GM18505 (cell line): ENCODE results near the gene LNP1.
"Not testable (repeated sequence)": the region's sequence is repeated elsewhere in the genome, so short reads cannot be mapped to it uniquely, and the experiment has no call there.

Experiments used
- ATAC-seq: cut with Tn5 transposase; IDR thresholded peaks from one replicate; pipeline ENCODE4 v1.9.1; 2021; ENCODE audit not compliant: unreplicated experiment
- POLR2A ChIP-seq: IDR thresholded peaks from 4 replicates; pipeline ENCODE4 v1.6.1; 2011; ENCODE audit warnings: borderline replicate concordance; ENCODE audit not compliant: insufficient read depth, insufficient read length; ENCODE audit errors: extremely low read depth

Gene LNP1

GRCh38 chr3:100458814-100459213 lies 57.5 kb downstream of the LNP1 start:
- ATAC-seq: no peak
- TF ChIP-seq POLR2A: no peak

DNA sequence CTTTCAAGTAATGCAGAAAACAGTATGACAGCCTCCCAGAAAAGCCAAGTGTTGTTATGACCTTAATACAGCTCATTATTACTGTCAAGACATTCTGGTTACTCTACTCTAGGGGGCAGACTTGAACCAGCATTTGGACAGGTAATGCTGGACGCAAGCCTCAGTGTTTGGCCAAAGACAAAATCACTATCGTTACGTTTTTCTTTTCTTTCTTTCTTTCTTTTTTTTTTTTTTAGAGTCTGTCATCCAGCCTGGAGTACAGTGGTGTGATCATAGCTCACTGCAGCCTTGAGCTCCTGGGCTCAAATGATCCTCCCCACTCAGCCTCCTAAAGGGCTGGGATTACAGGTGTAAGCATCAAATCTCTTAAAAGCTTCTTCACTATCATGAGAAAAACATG lies 61.7 kb downstream of the LNP1 start:
- TF ChIP-seq POLR2A: no peak
- ATAC-seq: peak; percentile 87

- no peak for TF ChIP-seq POLR2A
Measured at GRCh38 chr3:100463646-100464155, 62.4 kb downstream of the LNP1 start.

DNA sequence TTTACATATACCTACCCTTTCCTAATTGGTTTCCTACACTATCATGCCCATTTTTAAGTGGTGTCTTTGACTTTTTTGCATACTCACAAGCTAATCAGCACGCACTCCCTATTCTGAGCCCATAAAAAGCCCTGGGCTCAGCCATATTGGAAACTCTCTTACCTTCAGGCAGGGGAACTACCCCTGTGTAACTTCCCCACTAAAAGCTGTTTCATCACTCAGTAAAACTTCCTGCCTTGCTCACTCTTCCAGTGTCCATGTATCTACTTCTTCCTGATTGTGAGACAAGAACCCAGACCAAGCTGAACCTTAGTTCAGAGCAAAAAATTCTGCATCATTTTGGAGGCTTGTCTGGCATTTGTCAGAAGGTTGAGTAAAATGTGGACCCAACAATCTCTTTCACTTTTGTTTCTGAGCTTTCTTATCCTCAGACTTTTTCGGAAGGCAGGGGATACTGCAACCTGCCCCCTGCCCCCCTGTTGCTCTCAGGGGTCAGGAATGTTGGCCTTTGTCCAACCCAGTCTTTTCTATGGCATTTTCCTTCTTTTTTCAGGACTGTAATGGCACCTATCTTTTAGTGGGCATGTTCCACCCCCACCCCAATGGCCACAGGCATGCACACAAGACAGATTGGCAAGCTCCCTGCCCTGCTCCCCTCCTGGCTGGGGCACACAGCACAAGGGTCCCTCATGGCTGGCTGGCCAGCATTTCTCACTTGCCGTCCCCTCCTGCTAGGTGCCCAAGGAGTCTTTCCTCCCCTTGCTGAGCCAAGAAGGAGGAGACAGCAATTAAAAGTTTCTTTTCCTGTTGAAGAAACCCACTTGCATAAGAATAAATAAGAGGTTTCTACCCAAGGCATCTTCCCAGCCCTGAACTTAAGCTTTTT lies 64.8 kb downstream of the LNP1 start:
- TF ChIP-seq POLR2A: no peak
- ATAC-seq: no peak

More at GRCh38 chr3:100463646-100464155, 62.4 kb downstream of the LNP1 start:
- ATAC-seq: no peak

- no peak for ATAC-seq
Measured at GRCh38 chr3:100467133-100467532, 65.8 kb downstream of the LNP1 start.

DNA sequence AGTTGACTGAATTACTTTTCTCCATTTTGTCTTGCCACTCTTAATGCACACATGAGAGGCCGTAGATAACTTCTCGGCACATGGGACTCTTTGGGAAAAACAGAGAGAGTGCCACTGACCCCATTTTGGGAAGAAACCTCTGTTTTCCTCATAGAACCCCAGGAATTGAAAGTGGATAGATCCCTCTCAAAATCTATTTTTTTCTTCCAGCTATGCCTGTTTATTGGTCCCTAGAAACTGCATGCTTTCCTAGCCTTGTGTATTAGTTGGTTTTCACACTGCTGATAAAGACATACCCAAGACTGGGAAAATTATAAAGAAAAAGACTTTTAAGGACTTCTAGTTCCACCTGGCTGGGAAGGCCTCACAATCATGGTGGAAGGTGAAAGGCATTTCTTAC lies 67.3 kb downstream of the LNP1 start:
- ATAC-seq: no peak
- TF ChIP-seq POLR2A: no peak

More at GRCh38 chr3:100467133-100467532, 65.8 kb downstream of the LNP1 start:
- TF ChIP-seq POLR2A: no peak

DNA sequence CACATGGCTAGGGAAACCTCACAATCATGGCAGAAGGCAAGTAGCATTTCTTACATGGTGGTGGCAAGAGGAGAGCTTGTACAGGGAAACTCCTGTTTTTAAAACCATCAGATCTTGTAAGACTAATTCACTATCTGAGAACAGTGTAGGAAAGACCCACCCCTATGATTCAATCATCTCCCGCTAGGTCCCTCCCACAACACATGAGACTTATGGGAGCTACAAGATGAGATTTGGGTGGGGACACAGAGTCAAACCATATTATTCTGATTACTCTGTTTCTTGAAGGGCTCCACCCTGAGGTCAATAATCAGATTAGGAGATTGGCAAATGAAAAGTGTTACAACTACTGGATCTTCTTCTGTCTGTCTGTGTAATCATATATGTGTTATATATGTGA lies 69.6 kb downstream of the LNP1 start:
- ATAC-seq: no peak
- TF ChIP-seq POLR2A: no peak

GRCh38 chr3:100471444-100471843 lies 70.1 kb downstream of the LNP1 start:
- no peak for TF ChIP-seq POLR2A
- no peak for ATAC-seq

- not testable (repeated sequence) for ATAC-seq
Measured at GRCh38 chr3:100477851-100478360, 76.6 kb downstream of the LNP1 start.

GRCh38 chr3:100478521-100478920 lies 77.2 kb downstream of the LNP1 start:
- not testable (repeated sequence) for ATAC-seq

DNA sequence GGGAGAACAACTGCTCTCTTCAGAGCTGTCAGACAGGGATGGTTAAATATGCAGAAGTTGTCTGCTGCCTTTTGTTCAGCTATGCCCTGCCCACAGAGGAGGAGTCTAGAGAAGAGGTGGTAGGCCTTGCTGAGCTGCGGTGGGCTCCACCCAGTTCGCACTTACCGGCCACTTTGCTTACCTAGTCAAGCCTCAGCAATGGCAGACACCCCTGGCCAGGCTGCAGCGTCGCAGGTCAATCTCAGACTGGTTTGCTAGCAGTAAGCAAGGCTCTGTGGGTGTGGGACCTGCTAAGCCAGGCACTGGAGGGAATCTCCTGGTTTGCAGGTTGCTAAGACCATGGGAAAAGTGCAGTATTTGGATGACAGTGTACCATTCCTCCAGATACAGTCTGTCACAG lies 78.7 kb downstream of the LNP1 start:
- TF ChIP-seq POLR2A: no peak
- ATAC-seq: no peak

DNA sequence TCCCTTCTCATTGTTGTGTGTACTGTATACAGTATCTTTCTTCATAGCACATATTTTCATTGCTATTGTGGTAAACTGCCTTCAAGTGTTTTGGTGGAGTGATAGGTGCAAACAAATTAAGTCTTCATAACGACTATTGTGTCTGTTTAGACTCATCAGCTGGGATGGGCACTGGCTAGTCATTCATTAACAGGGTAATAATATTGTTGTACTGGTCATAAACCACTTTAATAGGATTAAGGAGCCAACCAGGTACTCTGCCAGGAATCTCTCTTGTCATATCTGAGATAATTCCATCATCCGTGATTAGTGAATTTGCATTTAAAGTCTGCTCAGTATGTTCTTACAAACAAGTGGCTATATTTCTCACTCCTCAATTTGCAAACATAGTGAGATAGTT lies 80.8 kb downstream of the LNP1 start:
- no peak for ATAC-seq
- no peak for TF ChIP-seq POLR2A

DNA sequence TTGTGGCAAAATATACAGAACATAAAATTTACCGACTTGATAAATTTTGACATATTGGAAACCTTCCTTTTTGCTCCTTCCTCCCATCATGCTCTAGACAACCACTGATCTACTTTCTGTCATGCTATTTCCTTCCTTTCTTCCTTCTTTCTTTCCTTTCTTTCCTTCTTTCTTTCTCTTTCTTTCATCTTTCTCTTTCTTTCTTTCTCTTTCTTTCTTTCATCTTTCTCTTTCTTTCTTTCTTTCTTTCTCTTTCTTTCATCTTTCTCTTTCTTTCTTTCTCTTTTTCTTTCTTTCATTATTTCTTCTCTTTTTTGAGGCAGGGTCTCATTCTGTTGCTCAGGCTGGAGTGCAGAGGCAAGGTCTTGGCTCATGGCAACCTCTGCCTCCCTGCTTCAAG lies 82.2 kb downstream of the LNP1 start:
- no peak for ATAC-seq
- TF ChIP-seq POLR2A: no peak

- ATAC-seq: no peak
- no peak for TF ChIP-seq POLR2A
Measured at GRCh38 chr3:100486808-100487207, 85.5 kb downstream of the LNP1 start.

DNA sequence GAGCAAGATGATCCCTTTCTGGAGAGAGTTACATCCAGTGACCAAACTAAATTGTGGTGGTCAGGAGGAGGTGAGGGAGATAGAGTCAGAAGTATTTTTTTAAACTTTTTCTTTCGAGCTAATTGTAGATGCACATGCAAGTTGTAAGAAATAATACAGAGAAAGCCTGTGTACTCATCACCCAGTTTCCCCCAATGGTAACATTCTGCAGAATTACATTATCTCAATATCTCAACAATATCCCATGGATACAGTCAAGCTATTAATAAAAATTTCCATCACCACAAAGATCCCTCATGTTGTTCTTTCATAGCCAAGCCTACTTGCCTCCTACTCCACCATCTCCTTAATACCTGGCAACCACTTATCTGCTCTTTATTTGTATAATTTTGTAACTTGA lies 87.8 kb downstream of the LNP1 start:
- no peak for TF ChIP-seq POLR2A
- no peak for ATAC-seq
